PC-3 (cell line): ENCODE data around the gene DIAPH2. TPM values are rescaled to one million over a fixed set of nuclear protein-coding genes. Genes with fewer than 3 reads are reported as not detected.

Experiments used
- ATAC-seq: fragments of 200-7000 bp; cut with Tn5 transposase; 2 replicates; pipeline ENCODE4 v1.9.1; 2020; ENCODE audit warnings: mild to moderate bottlenecking, moderate library complexity
- BruUV-seq: library from RNA; stranded (reverse); fragments of 400-500 nt; replicated peaks from 2 replicates; lab custom pipeline; 2021; lab: Mats Ljungman, UMichigan
- CTCF ChIA-PET: fragments of 300-600 bp; sonication (Branson Sonifier 250); formaldehyde crosslinking; loops from one replicate; lab custom pipeline; 2022; ENCODE audit warnings: antibody characterized with exemption; lab: Charles Lee
- POLR2A ChIA-PET: fragments of 300-600 bp; sonication (Branson Sonifier 250); formaldehyde crosslinking; loops from one replicate; lab custom pipeline; 2022; ENCODE audit warnings: antibody characterized with exemption; ENCODE audit not compliant: unreplicated experiment; lab: Charles Lee
- DNase-seq: peaks from one replicate; pipeline ENCODE4 v3.0.0-alpha.2; 2015
- H2AFZ ChIP-seq: fragments of 300-600 bp; sonication (generic); 2 replicates; pipeline ENCODE4 v1.6.0; 2016; ENCODE audit warnings: antibody characterized with exemption, low read length
- H3F3A ChIP-seq: fragments of 300-600 bp; sonication (generic); one replicate; pipeline ENCODE4 v1.6.0; 2017; ENCODE audit warnings: antibody characterized with exemption, low read length, control low read depth, mild to moderate bottlenecking; ENCODE audit not compliant: unreplicated experiment
- H3K27ac ChIP-seq: fragments of 300-600 bp; sonication (generic); 2 replicates; pipeline ENCODE4 v1.5.1; 2016; ENCODE audit warnings: mild to moderate bottlenecking, low read length
- H3K27me3 ChIP-seq: fragments of 300-600 bp; sonication (generic); 2 replicates; pipeline ENCODE4 v1.6.1; 2016; ENCODE audit warnings: low read length, mixed read lengths
- H3K36me3 ChIP-seq: fragments of 300-600 bp; sonication (generic); 2 replicates; pipeline ENCODE4 v1.6.1; 2016; ENCODE audit warnings: low read depth, mixed run types, low read length, mixed read lengths
- H3K4me1 ChIP-seq: fragments of 300-600 bp; sonication (generic); 2 replicates; pipeline ENCODE4 v1.5.1; 2016; ENCODE audit warnings: low read length; ENCODE audit not compliant: insufficient read depth
- H3K4me2 ChIP-seq: fragments of 300-600 bp; sonication (generic); 2 replicates; pipeline ENCODE4 v1.6.0; 2016; ENCODE audit warnings: low read length
- H3K4me3 ChIP-seq: fragments of 300-600 bp; sonication (generic); 2 replicates; pipeline ENCODE4 v1.5.1; 2016; ENCODE audit warnings: mild to moderate bottlenecking, low read length, mixed read lengths
- H3K79me2 ChIP-seq: fragments of 300-600 bp; sonication (generic); 2 replicates; pipeline ENCODE4 v1.6.1; 2017; ENCODE audit warnings: low read length, mixed read lengths
- H3K9ac ChIP-seq: fragments of 300-600 bp; sonication (generic); 2 replicates; pipeline ENCODE4 v1.6.0; 2016; ENCODE audit warnings: mild to moderate bottlenecking, low read length
- H3K9me2 ChIP-seq: fragments of 300-600 bp; sonication (generic); replicated peaks from 2 replicates; pipeline ENCODE4 v1.6.1; 2016; ENCODE audit warnings: mixed run types, low read length, mixed read lengths
- H3K9me3 ChIP-seq: fragments of 300-600 bp; sonication (generic); 2 replicates; pipeline ENCODE4 v1.6.1; 2016; ENCODE audit warnings: low read length, mixed read lengths
- H4K20me1 ChIP-seq: fragments of 300-600 bp; sonication (generic); 2 replicates; pipeline ENCODE4 v1.6.1; 2016; ENCODE audit warnings: low read length, mixed read lengths
- CTCF ChIP-seq: fragments of 300-600 bp; sonication (generic); conservative IDR thresholded peaks from 2 replicates; pipeline ENCODE4 v1.5.1; 2017; ENCODE audit warnings: antibody characterized with exemption, low read depth, mild to moderate bottlenecking, low read length
- EZH2 ChIP-seq: fragments of 300-600 bp; sonication (generic); IDR thresholded peaks from one replicate; pipeline ENCODE4 v1.6.1; 2017; ENCODE audit warnings: antibody characterized with exemption, mild to moderate bottlenecking, low read length; ENCODE audit not compliant: unreplicated experiment
- EZH2phosphoT487 ChIP-seq: fragments of 300-600 bp; sonication (generic); IDR thresholded peaks from 2 replicates; pipeline ENCODE4 v1.6.1; 2018; ENCODE audit warnings: mild to moderate bottlenecking, antibody characterized with exemption, low read length, borderline replicate concordance
- intact Hi-C: fragments of 100-400 bp; cut with micrococcal nuclease; formaldehyde crosslinking; loops from 2 replicates; pipeline ENCODE4 v1.9.0; 2023
- total RNA-seq: library from RNA; depleted of rRNA; stranded (reverse); fragments of >200 nt; gene quantifications from 2 replicates; pipeline ENCODE4 v1.2.3, GENCODE V29; 2014

Gene DIAPH2
- total RNA-seq, 1 experiment from 2014 or later: 15.1 TPM

GRCh38 chrX:97527725-97528124 is 843.1 kb downstream of the DIAPH2 start:
- DNase-seq (no peak), ATAC-seq (no peak)
- no peak overlapping the region for H3K27ac ChIP-seq
- no peaks in the 10 kb centered on the region for H3K79me2 ChIP-seq
- ChIA-PET POLR2A (no interaction called here), CTCF (no interaction called here)
- H3K4me1 ChIP-seq: peaks cover 29% of the 10 kb centered on the region
- no peaks in the 10 kb centered on the region for H4K20me1 ChIP-seq
- no peaks in the 10 kb centered on the region for H3K36me3 ChIP-seq
- H3K9me3 ChIP-seq: no peaks in the 10 kb centered on the region
- intact Hi-C loops: no loop called here
- H3F3A ChIP-seq: peaks cover 6% of the 10 kb centered on the region
- TF ChIP-seq EZH2phosphoT487 (no peak), EZH2 (no peak), CTCF (no peak)
- H3K4me2 ChIP-seq: no peak overlapping the region
- no peaks in the 10 kb centered on the region for H3K9me2 ChIP-seq
- no peaks in the 10 kb centered on the region for H3K27me3 ChIP-seq
- no TSS peak for BruUV-seq
- no peak overlapping the region for H3K9ac ChIP-seq
- no peak overlapping the region for H3K4me3 ChIP-seq
- H2AFZ ChIP-seq: no peak overlapping the region

GRCh38 chrX:97529536-97530200 is 845.0 kb downstream of the DIAPH2 start:
- Histone ChIP-seq H3K9me2 (no peaks in the 10 kb centered on the region), H3F3A (peaks cover 1% of the 10 kb centered on the region), H3K4me2 (no peak overlapping the region), H3K4me3 (no peak overlapping the region), H3K36me3 (no peaks in the 10 kb centered on the region), H4K20me1 (no peaks in the 10 kb centered on the region), H3K9me3 (no peaks in the 10 kb centered on the region), H3K27me3 (no peaks in the 10 kb centered on the region), H3K9ac (no peak overlapping the region), H3K79me2 (no peaks in the 10 kb centered on the region), H3K4me1 (peaks cover 20% of the 10 kb centered on the region), H2AFZ (no peak overlapping the region), H3K27ac (no peak overlapping the region)
- ChIA-PET CTCF (no interaction called here), POLR2A (no interaction called here)
- TF ChIP-seq CTCF (no peak), EZH2phosphoT487 (no peak), EZH2 (no peak)
- BruUV-seq: no TSS peak
- intact Hi-C loops: no loop called here
- no peak for DNase-seq
- ATAC-seq: no peak

GRCh38 chrX:97531825-97532224 is 847.2 kb downstream of the DIAPH2 start:
- Histone ChIP-seq H2AFZ (no peak overlapping the region), H3K4me1 (no peaks in the 10 kb centered on the region), H3K9me2 (no peaks in the 10 kb centered on the region), H3K9ac (no peak overlapping the region), H3K27ac (no peak overlapping the region), H3K4me2 (no peak overlapping the region), H3K79me2 (no peaks in the 10 kb centered on the region), H4K20me1 (no peaks in the 10 kb centered on the region), H3K36me3 (no peaks in the 10 kb centered on the region), H3K4me3 (no peak overlapping the region), H3K27me3 (no peaks in the 10 kb centered on the region), H3K9me3 (no peaks in the 10 kb centered on the region), H3F3A (no peaks in the 10 kb centered on the region)
- ATAC-seq (peak; percentile 81), DNase-seq (no peak)
- ChIA-PET CTCF (no interaction called here), POLR2A (no interaction called here)
- TF ChIP-seq CTCF: no peak
- intact Hi-C loops: no loop called here
- BruUV-seq: no TSS peak
